ENCODE results near the gene ARSB. TPM values are rescaled to one million over a fixed set of nuclear protein-coding genes. Genes with fewer than 3 reads are reported as not detected.

ARSB gene
- total RNA-seq, 4 donors from 2014 or later = 10.0 to 17.4 (median 13.9) TPM

GRCh38 chr5:78959767-78960166, 25.3 kb downstream of the ARSB start:
- H3K36me3 ChIP-seq = no peaks in the 10 kb centered on the region
- intact Hi-C loops (cut with DNase I) = no loop called here
- H3K27me3 ChIP-seq = no peaks in the 10 kb centered on the region
- H3K4me3 ChIP-seq (replicated peaks in 1 of 3) = no peak overlapping the region
- WGBS, 2 donors = 87 to 89% methylated on average over 1 of the region's 1 CpG
- no peaks in the 10 kb centered on the region for H3K4me1 ChIP-seq
- no peaks in the 10 kb centered on the region for H3K9me3 ChIP-seq
- no peak for DNase-seq
- TF ChIP-seq, protein P1, sequence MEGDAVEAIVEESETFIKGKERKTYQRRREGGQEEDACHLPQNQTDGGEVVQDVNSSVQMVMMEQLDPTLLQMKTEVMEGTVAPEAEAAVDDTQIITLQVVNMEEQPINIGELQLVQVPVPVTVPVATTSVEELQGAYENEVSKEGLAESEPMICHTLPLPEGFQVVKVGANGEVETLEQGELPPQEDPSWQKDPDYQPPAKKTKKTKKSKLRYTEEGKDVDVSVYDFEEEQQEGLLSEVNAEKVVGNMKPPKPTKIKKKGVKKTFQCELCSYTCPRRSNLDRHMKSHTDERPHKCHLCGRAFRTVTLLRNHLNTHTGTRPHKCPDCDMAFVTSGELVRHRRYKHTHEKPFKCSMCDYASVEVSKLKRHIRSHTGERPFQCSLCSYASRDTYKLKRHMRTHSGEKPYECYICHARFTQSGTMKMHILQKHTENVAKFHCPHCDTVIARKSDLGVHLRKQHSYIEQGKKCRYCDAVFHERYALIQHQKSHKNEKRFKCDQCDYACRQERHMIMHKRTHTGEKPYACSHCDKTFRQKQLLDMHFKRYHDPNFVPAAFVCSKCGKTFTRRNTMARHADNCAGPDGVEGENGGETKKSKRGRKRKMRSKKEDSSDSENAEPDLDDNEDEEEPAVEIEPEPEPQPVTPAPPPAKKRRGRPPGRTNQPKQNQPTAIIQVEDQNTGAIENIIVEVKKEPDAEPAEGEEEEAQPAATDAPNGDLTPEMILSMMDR (IDR thresholded peaks at IDR 0.05) = no peak
- H3K27ac ChIP-seq = no peak overlapping the region

GRCh38 chr5:78958672-78959445, 26.3 kb downstream of the ARSB start:
- Histone ChIP-seq H3K4me3 (replicated peaks in 1 of 3) (no peak overlapping the region), H3K4me1 (no peaks in the 10 kb centered on the region), H3K27ac (no peak overlapping the region), H3K36me3 (no peaks in the 10 kb centered on the region), H3K9me3 (no peaks in the 10 kb centered on the region), H3K27me3 (no peaks in the 10 kb centered on the region)
- no peak for TF ChIP-seq POLR2A (IDR thresholded peaks at IDR 0.05)
- TF ChIP-seq, protein P1 (IDR thresholded peaks at IDR 0.05) = no peak
- DNase-seq = peak; percentile 32 to 46
- WGBS, 2 donors = 32 to 35% methylated on average over 3 of the region's 3 CpGs
- intact Hi-C loops (cut with DNase I) = no loop called here

DNA sequence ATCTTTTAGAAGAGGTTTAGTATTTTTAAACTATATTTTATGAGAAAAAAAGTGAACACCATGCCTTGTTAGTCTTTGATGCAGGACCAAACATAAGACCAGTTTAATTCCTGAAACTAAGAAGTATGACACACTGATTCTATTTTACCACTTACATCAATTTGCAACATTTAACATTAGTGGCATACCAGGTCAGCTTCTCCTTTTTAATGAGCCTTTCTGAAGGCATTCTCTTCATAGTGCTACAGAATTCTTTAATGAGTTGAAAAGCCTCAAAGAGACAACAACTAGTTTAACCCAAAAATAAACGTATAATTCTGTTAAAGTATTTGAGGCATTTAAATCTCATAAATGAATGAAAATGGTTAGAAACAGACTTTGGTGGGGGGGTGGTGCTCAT, 28.2 kb downstream of the ARSB start:
- Histone ChIP-seq H3K4me1 (no peaks in the 10 kb centered on the region), H3K27ac (no peak overlapping the region), H3K36me3 (no peaks in the 10 kb centered on the region), H3K9me3 (no peaks in the 10 kb centered on the region), H3K4me3 (replicated peaks in 1 of 3) (no peak overlapping the region), H3K27me3 (no peaks in the 10 kb centered on the region)
- intact Hi-C loops (cut with DNase I) = no loop called here
- no peak for DNase-seq
- no peak for TF ChIP-seq POLR2A (IDR thresholded peaks at IDR 0.05)
- TF ChIP-seq, protein P1 (IDR thresholded peaks at IDR 0.05) = no peak
- WGBS, 2 donors = 90 to 94% methylated on average over 1 of the region's 1 CpG

DNA sequence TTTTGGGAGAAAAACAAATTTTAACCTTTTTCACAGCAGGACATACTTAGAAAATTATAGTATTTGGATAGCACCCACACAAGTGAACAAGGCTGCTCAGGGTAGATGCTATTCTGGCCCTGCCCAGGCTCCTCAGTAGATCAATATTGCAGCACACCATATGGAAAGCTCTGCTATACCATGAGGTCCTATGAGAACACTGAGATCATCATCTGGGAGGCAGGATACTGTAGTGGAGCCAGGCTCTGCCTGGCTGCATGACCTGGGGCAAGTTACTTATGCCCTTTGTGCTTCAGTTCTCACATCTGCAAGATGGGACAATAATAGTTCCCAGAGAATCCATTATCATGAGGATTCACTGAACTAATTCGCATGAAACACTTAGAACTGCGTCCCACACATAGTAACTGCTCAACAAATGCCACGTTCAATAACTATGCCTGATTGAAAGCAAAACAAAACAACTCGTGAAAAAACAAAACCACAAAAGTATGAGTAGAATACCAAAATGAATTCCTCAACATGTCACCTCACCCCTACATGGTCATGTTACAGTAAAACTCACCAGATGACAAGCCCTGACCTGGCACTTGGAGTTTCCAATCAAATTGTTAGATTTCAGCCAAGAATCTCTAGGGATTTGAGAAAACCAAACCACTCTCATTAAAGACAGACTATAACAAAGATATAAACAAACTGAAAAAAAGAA, 31.9 kb downstream of the ARSB start:
- no peak overlapping the region for H3K4me3 ChIP-seq (replicated peaks in 1 of 3)
- no peaks in the 10 kb centered on the region for H3K9me3 ChIP-seq
- no peak for DNase-seq
- no peak overlapping the region for H3K27ac ChIP-seq
- no peaks in the 10 kb centered on the region for H3K27me3 ChIP-seq
- TF ChIP-seq POLR2A (IDR thresholded peaks at IDR 0.05) = no peak
- TF ChIP-seq, protein P1 (IDR thresholded peaks at IDR 0.05) = no peak
- no peaks in the 10 kb centered on the region for H3K36me3 ChIP-seq
- intact Hi-C loops (cut with DNase I) = no loop called here
- no peaks in the 10 kb centered on the region for H3K4me1 ChIP-seq
- 81 to 94% methylated on average over 4 of the region's 4 CpGs for WGBS, 2 donors

DNA sequence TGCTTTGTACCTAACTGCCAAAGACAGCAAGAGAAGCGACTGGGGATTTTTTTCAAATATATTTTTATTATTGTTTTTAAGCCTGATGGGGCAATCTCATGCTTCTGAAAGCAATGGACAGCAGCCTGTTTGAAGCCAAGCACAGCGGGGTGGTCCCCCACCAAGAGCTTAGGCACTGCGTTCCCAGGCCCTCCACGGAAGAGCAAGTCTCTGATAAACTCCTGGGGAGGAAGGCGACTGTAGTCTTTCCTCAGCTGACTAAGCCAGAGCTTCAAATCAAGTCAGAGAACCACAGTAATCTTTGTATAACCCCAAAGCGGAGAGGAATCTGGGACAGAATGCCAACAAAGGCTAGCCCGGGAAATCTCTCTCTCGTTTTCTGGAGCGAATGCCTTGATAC, 54.4 kb downstream of the ARSB start:
- H3K4me3 ChIP-seq (replicated peaks in 1 of 3) = no peak overlapping the region
- TF ChIP-seq, protein P1 (IDR thresholded peaks at IDR 0.05) = no peak
- no peak for TF ChIP-seq POLR2A (IDR thresholded peaks at IDR 0.05)
- H3K27me3 ChIP-seq = no peaks in the 10 kb centered on the region
- no peak overlapping the region for H3K27ac ChIP-seq
- H3K4me1 ChIP-seq = no peaks in the 10 kb centered on the region
- H3K9me3 ChIP-seq = no peaks in the 10 kb centered on the region
- no peak for DNase-seq
- no peaks in the 10 kb centered on the region for H3K36me3 ChIP-seq
- 82 to 85% methylated on average over 9 of the region's 9 CpGs for WGBS, 2 donors
- intact Hi-C loops (cut with DNase I) = no loop called here
